ENCODE data around the gene FRMPD2.

DNA sequence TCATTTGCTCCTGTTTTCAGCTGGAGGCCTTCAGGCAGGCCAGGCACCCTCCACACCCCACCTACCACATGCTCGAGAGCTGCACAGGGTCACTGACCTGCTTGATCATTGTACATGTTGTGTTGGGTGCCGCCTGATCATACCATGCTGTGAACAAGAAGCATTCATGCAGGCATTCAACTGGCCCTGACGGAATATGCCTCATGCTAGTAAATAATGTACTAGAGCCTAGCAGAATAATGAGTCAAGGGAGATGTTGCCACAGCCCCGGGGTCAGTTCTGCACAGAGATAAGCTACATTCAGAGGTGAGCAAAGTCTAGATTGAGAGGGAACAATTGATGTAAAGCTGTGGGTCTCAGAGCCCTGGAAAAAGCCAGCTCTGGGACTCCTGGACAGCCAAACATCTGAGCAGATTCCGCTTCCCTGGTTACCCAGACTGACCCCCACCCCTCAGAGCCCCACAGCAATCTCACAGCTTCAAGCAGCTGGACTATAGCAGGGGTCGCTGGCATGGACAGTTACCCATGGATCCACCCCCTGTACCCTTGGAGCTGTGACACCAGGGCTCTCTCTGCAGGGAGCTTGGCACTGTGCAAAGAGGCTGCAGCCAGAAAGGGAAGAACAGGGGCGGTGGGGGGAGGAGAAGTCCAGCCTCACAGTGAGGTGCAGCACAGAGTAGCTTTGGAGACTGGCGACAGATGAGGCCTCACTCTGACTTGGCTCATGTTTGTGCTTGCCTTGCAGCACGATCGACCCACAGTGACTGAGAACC is 86.6 kb downstream of the FRMPD2 start:
- TF ChIP-seq CTCF (IDR thresholded peaks at IDR 0.05; ENCODE audit: poor library complexity, severe bottlenecking) (no peak), EZH2 (IDR thresholded peaks at IDR 0.05; ENCODE audit: borderline replicate concordance, insufficient read depth, low read length, poor library complexity, severe bottlenecking) (no peak), TAF1 (IDR thresholded peaks at IDR 0.05; ENCODE audit: low read depth) (no peak)
- TF ChIP-seq, protein P1, sequence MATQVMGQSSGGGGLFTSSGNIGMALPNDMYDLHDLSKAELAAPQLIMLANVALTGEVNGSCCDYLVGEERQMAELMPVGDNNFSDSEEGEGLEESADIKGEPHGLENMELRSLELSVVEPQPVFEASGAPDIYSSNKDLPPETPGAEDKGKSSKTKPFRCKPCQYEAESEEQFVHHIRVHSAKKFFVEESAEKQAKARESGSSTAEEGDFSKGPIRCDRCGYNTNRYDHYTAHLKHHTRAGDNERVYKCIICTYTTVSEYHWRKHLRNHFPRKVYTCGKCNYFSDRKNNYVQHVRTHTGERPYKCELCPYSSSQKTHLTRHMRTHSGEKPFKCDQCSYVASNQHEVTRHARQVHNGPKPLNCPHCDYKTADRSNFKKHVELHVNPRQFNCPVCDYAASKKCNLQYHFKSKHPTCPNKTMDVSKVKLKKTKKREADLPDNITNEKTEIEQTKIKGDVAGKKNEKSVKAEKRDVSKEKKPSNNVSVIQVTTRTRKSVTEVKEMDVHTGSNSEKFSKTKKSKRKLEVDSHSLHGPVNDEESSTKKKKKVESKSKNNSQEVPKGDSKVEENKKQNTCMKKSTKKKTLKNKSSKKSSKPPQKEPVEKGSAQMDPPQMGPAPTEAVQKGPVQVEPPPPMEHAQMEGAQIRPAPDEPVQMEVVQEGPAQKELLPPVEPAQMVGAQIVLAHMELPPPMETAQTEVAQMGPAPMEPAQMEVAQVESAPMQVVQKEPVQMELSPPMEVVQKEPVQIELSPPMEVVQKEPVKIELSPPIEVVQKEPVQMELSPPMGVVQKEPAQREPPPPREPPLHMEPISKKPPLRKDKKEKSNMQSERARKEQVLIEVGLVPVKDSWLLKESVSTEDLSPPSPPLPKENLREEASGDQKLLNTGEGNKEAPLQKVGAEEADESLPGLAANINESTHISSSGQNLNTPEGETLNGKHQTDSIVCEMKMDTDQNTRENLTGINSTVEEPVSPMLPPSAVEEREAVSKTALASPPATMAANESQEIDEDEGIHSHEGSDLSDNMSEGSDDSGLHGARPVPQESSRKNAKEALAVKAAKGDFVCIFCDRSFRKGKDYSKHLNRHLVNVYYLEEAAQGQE (IDR thresholded peaks at IDR 0.05; ENCODE audit: borderline replicate concordance), result no peak
